Measurements from ENCODE around the gene KCNAB1. TPM values are rescaled to one million over a fixed set of nuclear protein-coding genes. Genes with fewer than 3 reads are reported as not detected.
"Not testable (repeated sequence)": the region's sequence is repeated elsewhere in the genome, so short reads cannot be mapped to it uniquely, and the experiment has no call there.

Gene KCNAB1
- polyA plus RNA-seq, 1 donor from 2014 or later, result 0.26 TPM

GRCh38 chr3:156180077-156180476, 59.7 kb downstream of the KCNAB1 start:
- no peak overlapping the region for H3K4me3 Mint-ChIP-seq
- no peaks in the 10 kb centered on the region for H3K4me1 Mint-ChIP-seq
- no peak overlapping the region for H3K27ac Mint-ChIP-seq
- H3K9me3 Mint-ChIP-seq, result peaks cover 0 to 3% (median 0%) of the 10 kb centered on the region in 3 donors
- no peaks in the 10 kb centered on the region for H3K36me3 Mint-ChIP-seq
- no peaks in the 10 kb centered on the region for H3K27me3 Mint-ChIP-seq

GRCh38 chr3:156181509-156181908, 61.1 kb downstream of the KCNAB1 start:
- Mint-ChIP-seq H3K27me3 (peaks cover 2% of the 10 kb centered on the region), H3K9me3 (peaks cover 0 to 3% (median 0%) of the 10 kb centered on the region in 3 donors), H3K4me1 (no peaks in the 10 kb centered on the region), H3K27ac (no peak overlapping the region), H3K4me3 (no peak overlapping the region), H3K36me3 (no peaks in the 10 kb centered on the region)

DNA sequence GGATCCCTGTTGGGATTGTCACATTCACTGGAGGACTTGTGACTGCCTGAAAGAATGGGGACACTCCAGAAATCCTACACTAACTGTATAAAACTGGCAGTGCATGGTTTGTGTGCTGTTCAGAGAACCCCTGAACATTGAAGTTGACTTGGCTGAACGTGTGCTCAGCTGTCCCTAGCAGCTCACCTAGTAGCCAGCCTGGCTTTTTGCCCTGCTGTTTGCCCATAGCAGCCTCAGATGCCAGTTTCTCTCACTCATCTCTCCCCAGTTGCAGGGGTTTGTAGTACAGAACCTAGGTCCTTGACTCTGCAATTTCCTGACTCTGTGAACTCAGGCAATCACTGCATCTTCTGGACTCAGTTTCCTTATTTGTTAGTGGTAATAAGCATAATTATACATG, 63.0 kb downstream of the KCNAB1 start:
- peaks cover 2% of the 10 kb centered on the region for H3K27me3 Mint-ChIP-seq
- peaks cover 0 to 3% (median 0%) of the 10 kb centered on the region in 3 donors for H3K9me3 Mint-ChIP-seq
- no peak overlapping the region for H3K27ac Mint-ChIP-seq
- no peaks in the 10 kb centered on the region for H3K36me3 Mint-ChIP-seq
- H3K4me3 Mint-ChIP-seq, result no peak overlapping the region
- H3K4me1 Mint-ChIP-seq, result no peaks in the 10 kb centered on the region

GRCh38 chr3:156184156-156184555, 63.8 kb downstream of the KCNAB1 start:
- H3K36me3 Mint-ChIP-seq, result no peaks in the 10 kb centered on the region
- no peak overlapping the region for H3K27ac Mint-ChIP-seq
- H3K4me3 Mint-ChIP-seq, result no peak overlapping the region
- H3K9me3 Mint-ChIP-seq, result peaks cover 0 to 3% (median 0%) of the 10 kb centered on the region in 3 donors
- H3K4me1 Mint-ChIP-seq, result no peaks in the 10 kb centered on the region
- H3K27me3 Mint-ChIP-seq, result peaks cover 2% of the 10 kb centered on the region

GRCh38 chr3:156187146-156187769, 66.9 kb downstream of the KCNAB1 start:
- Mint-ChIP-seq H3K4me1 (no peaks in the 10 kb centered on the region), H3K4me3 (no peak overlapping the region), H3K36me3 (no peaks in the 10 kb centered on the region), H3K27ac (no peak overlapping the region), H3K27me3 (peaks cover 4% of the 10 kb centered on the region), H3K9me3 (no peaks in the 10 kb centered on the region)

DNA sequence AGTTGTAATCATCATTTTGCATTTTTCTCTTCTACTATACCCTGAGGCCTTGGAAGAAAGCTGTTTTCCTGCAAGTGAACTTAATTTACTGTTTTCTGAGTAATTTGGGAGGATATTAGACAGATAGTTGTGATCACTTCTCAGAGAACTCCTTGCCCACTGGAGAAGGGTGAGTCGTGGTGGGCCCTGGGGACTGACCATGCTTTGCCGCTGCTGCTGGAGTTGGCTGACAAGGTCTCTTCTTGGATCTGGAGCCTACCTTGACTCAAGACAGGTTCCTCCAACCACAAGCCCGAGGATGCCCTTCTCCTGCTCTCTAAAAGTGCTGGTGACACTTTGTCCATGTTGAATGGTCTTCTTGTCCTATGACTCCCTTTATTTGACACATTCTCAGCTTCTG, 68.4 kb downstream of the KCNAB1 start:
- Mint-ChIP-seq H3K27me3 (peaks cover 4% of the 10 kb centered on the region), H3K4me1 (no peaks in the 10 kb centered on the region), H3K36me3 (no peaks in the 10 kb centered on the region), H3K4me3 (no peak overlapping the region), H3K27ac (no peak overlapping the region), H3K9me3 (no peaks in the 10 kb centered on the region)

GRCh38 chr3:156189927-156190326, 69.5 kb downstream of the KCNAB1 start:
- Mint-ChIP-seq H3K4me3 (no peak overlapping the region), H3K4me1 (no peaks in the 10 kb centered on the region), H3K27ac (no peak overlapping the region), H3K36me3 (no peaks in the 10 kb centered on the region), H3K27me3 (peaks cover 4% of the 10 kb centered on the region), H3K9me3 (peaks cover 0 to 2% (median 0%) of the 10 kb centered on the region in 3 donors)

DNA sequence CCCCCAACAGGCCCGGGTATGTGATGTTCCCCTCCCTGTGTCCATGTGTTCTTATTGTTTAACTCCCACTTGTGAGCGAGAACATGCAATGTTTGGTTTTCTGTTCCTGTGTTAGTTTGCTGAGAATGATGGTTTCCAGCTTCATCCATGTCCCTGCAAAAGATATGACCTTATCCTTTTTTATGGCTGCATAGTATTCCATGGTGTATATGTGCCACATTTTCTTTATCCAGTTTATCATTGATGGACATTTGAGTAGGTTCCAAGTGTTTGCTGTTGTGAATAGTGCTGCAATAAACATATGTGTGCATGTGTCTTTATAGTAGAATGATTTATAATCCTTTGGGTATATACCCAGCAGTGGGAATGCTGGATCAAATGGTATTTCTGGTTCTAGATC, 74.6 kb downstream of the KCNAB1 start:
- not testable (repeated sequence) for H3K9me3 Mint-ChIP-seq, H3K4me1 Mint-ChIP-seq, H3K4me3 Mint-ChIP-seq, H3K27me3 Mint-ChIP-seq, H3K36me3 Mint-ChIP-seq, H3K27ac Mint-ChIP-seq

GRCh38 chr3:156197152-156197551, 76.8 kb downstream of the KCNAB1 start:
- peaks cover 15% of the 10 kb centered on the region for H3K27me3 Mint-ChIP-seq
- H3K4me3 Mint-ChIP-seq, H3K36me3 Mint-ChIP-seq, H3K9me3 Mint-ChIP-seq, H3K4me1 Mint-ChIP-seq, H3K27ac Mint-ChIP-seq: not testable (repeated sequence)

DNA sequence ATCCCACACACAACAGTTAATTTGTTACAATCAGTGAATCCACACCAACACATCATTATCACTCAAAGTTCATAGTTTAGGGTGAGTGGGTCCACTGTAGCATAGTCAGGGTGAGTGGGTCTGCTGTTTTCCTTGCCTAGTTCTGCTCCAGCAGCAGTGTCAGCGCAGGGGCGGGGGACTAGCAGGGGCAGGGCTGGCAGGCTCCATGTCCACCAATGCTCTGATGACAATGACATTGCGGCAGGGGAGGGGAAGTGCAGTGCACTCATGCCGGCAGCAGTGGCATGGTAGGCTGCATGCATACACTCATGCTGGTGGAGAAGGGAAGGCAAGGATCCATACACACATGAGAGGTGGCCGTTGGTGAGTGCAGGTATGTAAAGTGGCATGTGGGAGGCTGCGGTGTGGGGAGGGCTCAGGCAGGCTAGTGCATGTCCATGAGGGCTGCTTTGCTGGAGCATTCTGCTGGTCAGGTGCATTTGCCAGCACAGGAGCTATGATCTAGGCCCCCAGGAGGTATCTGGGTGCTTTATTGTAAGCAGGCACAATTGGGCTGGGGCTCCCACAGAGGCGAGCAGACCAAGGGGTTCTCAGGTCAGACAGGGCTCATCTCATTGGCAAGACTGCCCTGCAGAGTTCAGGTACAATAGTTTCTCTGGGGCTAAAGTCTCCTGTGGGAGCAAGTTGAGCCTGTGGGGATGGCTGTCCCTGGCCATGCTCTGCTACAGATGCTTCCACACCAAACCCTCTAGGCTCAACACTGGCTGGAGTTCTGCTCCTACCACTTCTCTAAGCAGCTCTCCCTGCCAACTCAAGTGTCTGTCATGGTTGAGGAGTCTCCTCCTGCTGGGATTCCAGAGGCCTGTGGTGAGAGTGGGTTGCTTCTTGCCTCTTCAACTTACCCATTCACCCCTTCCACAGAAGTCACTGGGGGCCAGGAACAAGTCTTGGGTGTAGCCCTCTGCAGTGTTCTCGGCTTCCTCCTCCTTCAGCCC, 81.3 kb downstream of the KCNAB1 start:
- no peak overlapping the region for H3K4me3 Mint-ChIP-seq
- no peaks in the 10 kb centered on the region for H3K4me1 Mint-ChIP-seq
- peaks cover 7% of the 10 kb centered on the region for H3K36me3 Mint-ChIP-seq
- H3K27me3 Mint-ChIP-seq, result peaks cover 15% of the 10 kb centered on the region
- H3K27ac Mint-ChIP-seq, result no peak overlapping the region
- H3K9me3 Mint-ChIP-seq, result peaks cover 0 to 1% (median 0%) of the 10 kb centered on the region in 3 donors

GRCh38 chr3:156206157-156206556, 85.8 kb downstream of the KCNAB1 start:
- H3K4me3 Mint-ChIP-seq, result no peak overlapping the region
- H3K27ac Mint-ChIP-seq, result no peak overlapping the region
- no peaks in the 10 kb centered on the region for H3K4me1 Mint-ChIP-seq
- peaks cover 5% of the 10 kb centered on the region for H3K36me3 Mint-ChIP-seq
- peaks cover 9% of the 10 kb centered on the region for H3K27me3 Mint-ChIP-seq
- no peaks in the 10 kb centered on the region for H3K9me3 Mint-ChIP-seq

- peak overlapping the region in 1 of 3 donors; percentile 33 for H3K27ac Mint-ChIP-seq
- no peak overlapping the region for H3K4me3 Mint-ChIP-seq
- no peaks in the 10 kb centered on the region for H3K4me1 Mint-ChIP-seq
- H3K27me3 Mint-ChIP-seq, result peaks cover 9% of the 10 kb centered on the region
- H3K36me3 Mint-ChIP-seq, result peaks cover 2% of the 10 kb centered on the region
- H3K9me3 Mint-ChIP-seq, result no peaks in the 10 kb centered on the region
These were observed 87.7 kb downstream of the KCNAB1 start for GRCh38 chr3:156207802-156208685.

DNA sequence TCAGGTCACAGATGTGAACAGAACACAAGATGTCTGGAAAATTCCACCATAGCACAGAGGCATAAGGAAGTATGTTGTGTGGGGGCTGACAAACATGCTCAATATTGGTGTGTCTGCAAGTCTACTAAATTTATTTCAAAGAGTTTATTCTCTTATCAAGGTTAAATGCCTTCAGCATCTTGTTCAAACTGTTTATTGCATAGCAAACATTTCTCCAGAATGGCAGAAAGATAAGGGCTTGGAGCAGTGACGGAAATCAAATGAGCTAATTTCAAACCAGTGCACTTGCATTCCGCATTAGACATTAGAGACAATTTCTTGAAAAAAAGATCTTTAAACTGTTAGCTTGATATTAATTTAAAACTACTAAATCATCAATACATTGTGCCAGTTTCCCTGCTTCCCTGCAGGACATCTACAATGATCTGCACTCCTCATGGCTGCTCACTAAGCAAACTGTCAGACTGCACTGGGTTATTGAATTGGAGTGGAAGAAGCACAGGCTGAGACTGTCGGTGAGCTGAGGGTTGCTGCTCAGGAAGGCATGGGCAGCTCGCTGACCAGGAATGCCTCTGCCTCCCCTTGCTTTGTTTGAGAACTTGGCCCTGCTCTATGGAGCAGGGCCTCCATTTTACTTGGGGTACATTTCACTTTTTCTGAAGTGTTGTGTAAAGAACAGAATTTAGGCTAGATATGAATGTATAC, 89.4 kb downstream of the KCNAB1 start:
- H3K4me3 Mint-ChIP-seq, result no peak overlapping the region
- H3K9me3 Mint-ChIP-seq, result no peaks in the 10 kb centered on the region
- H3K4me1 Mint-ChIP-seq, result no peaks in the 10 kb centered on the region
- peaks cover 9% of the 10 kb centered on the region for H3K27me3 Mint-ChIP-seq
- H3K27ac Mint-ChIP-seq, result no peak overlapping the region
- H3K36me3 Mint-ChIP-seq, result peaks cover 2% of the 10 kb centered on the region

DNA sequence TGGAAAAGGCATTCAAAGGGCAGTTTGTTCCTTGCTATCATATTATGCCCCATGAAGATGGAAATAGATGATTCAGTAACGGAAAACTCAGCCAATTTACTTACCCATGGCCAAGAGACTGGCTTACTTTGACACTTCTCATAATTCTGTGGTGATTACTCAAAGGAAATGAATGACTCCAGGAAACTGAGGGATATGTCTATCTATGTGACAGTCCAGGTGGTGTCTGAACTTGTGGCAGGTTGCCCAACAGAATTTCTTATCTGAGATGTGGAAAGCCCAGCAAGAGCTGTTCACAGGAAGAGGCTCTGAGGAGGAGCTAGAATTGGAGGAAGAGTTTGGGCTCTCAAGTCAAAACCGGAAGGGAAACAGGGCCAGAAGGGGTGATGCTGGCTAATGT, 91.2 kb downstream of the KCNAB1 start:
- Mint-ChIP-seq H3K9me3 (no peaks in the 10 kb centered on the region), H3K4me3 (no peak overlapping the region), H3K4me1 (no peaks in the 10 kb centered on the region), H3K27ac (no peak overlapping the region), H3K36me3 (no peaks in the 10 kb centered on the region), H3K27me3 (peaks cover 9% of the 10 kb centered on the region)

All from IgD-negative memory B cell (primary cell).